Heart left ventricle (tissue), 16 donors: ENCODE data around the gene GPR4. TPM values are rescaled to one million over a fixed set of nuclear protein-coding genes. Genes with fewer than 3 reads are reported as not detected.
"Not testable (repeated sequence)": the region's sequence is repeated elsewhere in the genome, so short reads cannot be mapped to it uniquely, and the experiment has no call there.

Experiments
- ATAC-seq, 4 donors: fragments of 200-7000 bp; cut with Tn5 transposase; one replicate each; pipeline ENCODE4 v1.9.1; 2020 to 2022; ENCODE audit warnings: moderate library complexity in 4 of 4, mild to moderate bottlenecking in 3 of 4, moderate number of reproducible peaks in 1 of 4
- DNase-seq, 5 donors: peaks; one replicate each; pipeline ENCODE4 v3.0.0-alpha.2; 2020
- H3K27ac ChIP-seq, 12 donors: fragments of 200-600 bp; sonication (generic) in 4 of 12; one replicate each; pipeline versions ENCODE4 v1.5.0 to v1.8.0; 2016 to 2022; ENCODE audit warnings: mild to moderate bottlenecking in 2 of 12
- H3K27me3 ChIP-seq, 9 donors: fragments of 200-600 bp; sonication (generic) in 2 of 9; one replicate each; pipeline versions ENCODE4 v1.5.1 to v1.8.0; 2016 to 2022; ENCODE audit warnings: mild to moderate bottlenecking in 3 of 9
- H3K36me3 ChIP-seq, 9 donors: fragments of 200-600 bp; sonication (generic) in 2 of 9; one replicate each; pipeline versions ENCODE4 v1.5.0 to v1.8.0; 2018 to 2022; ENCODE audit warnings: mild to moderate bottlenecking in 2 of 9
- H3K4me1 ChIP-seq, 12 donors: fragments of 200-600 bp; sonication (generic) in 4 of 12; one replicate each; pipeline versions ENCODE4 v1.5.0 to v1.8.0; 2016 to 2022; ENCODE audit warnings: mild to moderate bottlenecking in 3 of 12
- H3K4me3 ChIP-seq, 12 donors: fragments of 200-600 bp; sonication (generic) in 4 of 12; one replicate each; pipeline versions ENCODE4 v1.5.0 to v1.8.0; 2017 to 2022; ENCODE audit warnings: mild to moderate bottlenecking in 9 of 12, moderate library complexity in 4 of 12
- H3K9me3 ChIP-seq, 12 donors: fragments of 200-600 bp; sonication (generic) in 4 of 12; one replicate each; pipeline versions ENCODE4 v1.5.0 to v1.8.0; 2016 to 2022; ENCODE audit warnings: mild to moderate bottlenecking in 1 of 12
- POLR2A ChIP-seq, 2 donors: fragments of 450-650 bp; IDR thresholded peaks; one replicate each; pipeline ENCODE4 v1.6.1; 2017; ENCODE audit warnings: antibody characterized with exemption in 2 of 2, mild to moderate bottlenecking in 2 of 2, moderate library complexity in 2 of 2
- WGBS, 4 donors: extraction: QIAGEN DNeasy Blood & Tissue Kit in 2 of 4; methylation state at CpG; one replicate each; pipeline versions ENCODE4 v1.1.5 to v1.1.7; 2013 to 2018; 5-methylcytosine and 5-hydroxymethylcytosine counted together
- intact Hi-C, 10 donors: fragments of 100-400 bp; cut with DNase I; formaldehyde crosslinking; loops; one replicate each; pipeline versions ENCODE4 v1.11.1 to v1.14.2; 2022
- polyA plus RNA-seq, 2 donors: library from polyadenylated mRNA; stranded (reverse); fragments of 200-250 nt; gene quantifications; one replicate each; pipeline ENCODE4 v1.2.3, GENCODE V29; 2013
- total RNA-seq, 9 donors: library from RNA; depleted of rRNA in 2 of 9; stranded (reverse); fragments of >200 nt in 2 of 9; fragmentation: NEBNext Ultra II Directional in 3 of 9; extraction: Animal tissue kit (Norgen Biotek cat#: 25700) in 3 of 9; gene quantifications; one replicate each; pipeline versions ENCODE4 v1.1.0 to v1.2.4, GENCODE V29; 2016 to 2023
- TF ChIP-seq, protein P1 (sequence below), 12 donors: fragments of 200-600 bp; sonication (generic) in 4 of 12; IDR thresholded peaks; one replicate each; pipeline versions ENCODE4 v1.5.0 to v1.8.0; 2018 to 2022; ENCODE audit warnings: antibody characterized with exemption in 12 of 12, mild to moderate bottlenecking in 5 of 12
- donor health status: ischemic (EF 13 %, LVEDD 7.1; RV severe dilation, severe dysfunction).
- donor health status: healthy with polysubstance abuse.
- donor health status: DM: no; HTN: yes; CAD: no.
- donor health status: DM: no; HTN: no; CAD: no.
- donor health status: ischemic (EF 25% LVEDD 6.9; RV normal size, moderate dysfunction).
- donor health status: ischemic (EF 25% LVEDD 5.7; RV mildly dilated, moderate dysfunction).
- donor health status: healthy.
- donor health status: DM: yes; HTN: yes; CAD: no.
- donor health status: ischemic (EF 35%, LVEDD 5.7; RV mildly dilated, moderate dysfunction).
- donor health status: nonischemic (EF 11% LVEDD 7.7; RV severe dilation, severe dysfunction).
- donor health status: DM: yes; HTN: yes; CAD: no.
- donor health status: PGD.
- donor health status: ischemic (EF 29% LVEDD 5.4; RV normal size, mild dysfunction).
- donor health status: nonischemic (EF 23%, LVEDD 6.1; RV moderate dilation, normal function).

GPR4 gene
- total and polyA plus RNA-seq, 11 donors = 2.7 to 36.0 (median 5.1) TPM

DNA sequence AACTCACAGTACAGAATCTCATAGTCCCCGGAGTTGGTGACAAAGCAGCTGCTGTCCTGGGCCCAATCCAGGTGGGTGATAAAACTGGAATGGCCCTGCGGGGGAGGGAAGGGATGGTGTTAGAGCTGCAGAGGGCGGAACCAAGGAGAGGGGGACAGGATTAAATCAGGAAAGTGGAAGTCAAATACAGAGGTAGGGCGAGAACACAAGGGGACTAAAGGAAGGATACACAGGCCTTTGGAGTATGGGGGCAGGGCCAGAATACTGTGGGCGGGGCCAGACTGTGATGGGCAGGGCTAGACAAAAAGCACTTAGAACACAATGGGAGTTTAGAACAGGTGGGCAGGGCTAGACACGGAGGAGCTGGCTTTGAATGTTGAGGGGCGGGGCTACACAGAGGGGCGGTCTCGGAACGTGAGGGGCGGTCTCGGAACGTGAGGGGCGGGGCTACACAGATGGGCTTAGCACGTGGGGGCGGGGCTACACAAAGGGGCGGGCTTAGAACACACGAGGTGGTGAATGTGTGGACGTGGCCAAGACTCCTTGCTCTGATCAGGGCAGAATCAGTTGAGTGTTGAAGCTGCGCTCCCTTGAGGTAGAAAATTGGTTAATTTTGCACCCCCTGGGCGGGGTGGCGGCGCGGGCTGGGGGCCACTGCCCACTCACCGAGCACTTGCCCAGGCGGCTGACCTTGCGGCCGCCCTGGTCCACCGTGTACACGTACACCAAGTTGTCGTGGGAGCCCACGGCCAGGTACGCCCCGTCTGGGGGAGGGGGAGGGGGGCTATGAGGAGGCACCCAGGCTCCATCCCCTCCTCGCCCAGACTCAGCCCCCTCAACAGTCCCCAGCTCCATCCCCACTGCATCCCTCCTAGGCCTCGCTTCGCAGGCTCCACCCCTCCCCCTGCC, 14.0 kb upstream of the GPR4 start:
- Histone ChIP-seq H3K27ac (peak overlapping the region in 9 of 12 donors; percentile 2 to 64 (median 26)), H3K4me3 (peak overlapping the region in 7 of 12 donors; percentile 17 to 33 (median 24)), H3K9me3 (no peaks in the 10 kb centered on the region), H3K36me3 (peaks cover 0 to 75% (median 64%) of the 10 kb centered on the region in 9 donors), H3K27me3 (no peaks in the 10 kb centered on the region), H3K4me1 (peaks cover 0 to 26% (median 4%) of the 10 kb centered on the region in 12 donors)
- DNase-seq (peak; percentile 79 to 88 (median 83)), ATAC-seq (peak; percentile 84 to 96 (median 96))
- TF ChIP-seq, protein P1, sequence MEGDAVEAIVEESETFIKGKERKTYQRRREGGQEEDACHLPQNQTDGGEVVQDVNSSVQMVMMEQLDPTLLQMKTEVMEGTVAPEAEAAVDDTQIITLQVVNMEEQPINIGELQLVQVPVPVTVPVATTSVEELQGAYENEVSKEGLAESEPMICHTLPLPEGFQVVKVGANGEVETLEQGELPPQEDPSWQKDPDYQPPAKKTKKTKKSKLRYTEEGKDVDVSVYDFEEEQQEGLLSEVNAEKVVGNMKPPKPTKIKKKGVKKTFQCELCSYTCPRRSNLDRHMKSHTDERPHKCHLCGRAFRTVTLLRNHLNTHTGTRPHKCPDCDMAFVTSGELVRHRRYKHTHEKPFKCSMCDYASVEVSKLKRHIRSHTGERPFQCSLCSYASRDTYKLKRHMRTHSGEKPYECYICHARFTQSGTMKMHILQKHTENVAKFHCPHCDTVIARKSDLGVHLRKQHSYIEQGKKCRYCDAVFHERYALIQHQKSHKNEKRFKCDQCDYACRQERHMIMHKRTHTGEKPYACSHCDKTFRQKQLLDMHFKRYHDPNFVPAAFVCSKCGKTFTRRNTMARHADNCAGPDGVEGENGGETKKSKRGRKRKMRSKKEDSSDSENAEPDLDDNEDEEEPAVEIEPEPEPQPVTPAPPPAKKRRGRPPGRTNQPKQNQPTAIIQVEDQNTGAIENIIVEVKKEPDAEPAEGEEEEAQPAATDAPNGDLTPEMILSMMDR (IDR thresholded peaks at IDR 0.05) = no peak
- no peak for TF ChIP-seq POLR2A (IDR thresholded peaks at IDR 0.05)
- WGBS, 4 donors = 42 to 57% (median 47%) methylated on average over 22 to 37 of the region's 37 CpGs
- intact Hi-C loops = loop anchor here in 1 of 10 donors (2.0 kb wide), 1 partner anchor 25 kb away; no protein-coding TSS in a partner anchor

DNA sequence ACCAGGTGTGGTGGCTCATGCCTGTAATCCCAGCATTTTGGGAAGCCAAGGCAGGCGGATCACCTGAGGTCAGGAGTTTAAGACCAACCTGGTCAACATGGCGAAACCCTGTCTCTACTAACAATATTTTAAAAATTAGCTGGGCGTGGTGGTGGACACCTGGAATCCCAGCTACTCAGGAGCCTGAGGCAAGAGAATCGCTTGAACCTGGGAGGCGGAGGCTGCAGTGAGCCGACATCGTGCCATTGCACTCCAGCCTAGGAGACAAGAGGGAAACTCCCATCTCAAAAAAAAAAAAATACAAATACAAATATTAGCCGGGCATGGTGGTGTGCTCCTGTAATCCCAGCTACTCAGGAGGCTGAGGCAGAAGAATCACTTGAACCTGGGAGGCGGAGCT, 13.0 kb upstream of the GPR4 start:
- peak overlapping the region in 3 of 12 donors; percentile 3 to 60 (median 58) for H3K27ac ChIP-seq
- 92 to 95% (median 94%) methylated on average over 9 of the region's 9 CpGs for WGBS, 4 donors
- peaks cover 0 to 26% (median 4%) of the 10 kb centered on the region in 12 donors for H3K4me1 ChIP-seq
- intact Hi-C loops = loop anchor here in 1 of 10 donors (2.0 kb wide), 1 partner anchor 26 kb away; no protein-coding TSS in a partner anchor
- peaks cover 0 to 74% (median 64%) of the 10 kb centered on the region in 9 donors for H3K36me3 ChIP-seq
- not testable (repeated sequence) for ATAC-seq, H3K27me3 ChIP-seq, DNase-seq, H3K9me3 ChIP-seq, H3K4me3 ChIP-seq

DNA sequence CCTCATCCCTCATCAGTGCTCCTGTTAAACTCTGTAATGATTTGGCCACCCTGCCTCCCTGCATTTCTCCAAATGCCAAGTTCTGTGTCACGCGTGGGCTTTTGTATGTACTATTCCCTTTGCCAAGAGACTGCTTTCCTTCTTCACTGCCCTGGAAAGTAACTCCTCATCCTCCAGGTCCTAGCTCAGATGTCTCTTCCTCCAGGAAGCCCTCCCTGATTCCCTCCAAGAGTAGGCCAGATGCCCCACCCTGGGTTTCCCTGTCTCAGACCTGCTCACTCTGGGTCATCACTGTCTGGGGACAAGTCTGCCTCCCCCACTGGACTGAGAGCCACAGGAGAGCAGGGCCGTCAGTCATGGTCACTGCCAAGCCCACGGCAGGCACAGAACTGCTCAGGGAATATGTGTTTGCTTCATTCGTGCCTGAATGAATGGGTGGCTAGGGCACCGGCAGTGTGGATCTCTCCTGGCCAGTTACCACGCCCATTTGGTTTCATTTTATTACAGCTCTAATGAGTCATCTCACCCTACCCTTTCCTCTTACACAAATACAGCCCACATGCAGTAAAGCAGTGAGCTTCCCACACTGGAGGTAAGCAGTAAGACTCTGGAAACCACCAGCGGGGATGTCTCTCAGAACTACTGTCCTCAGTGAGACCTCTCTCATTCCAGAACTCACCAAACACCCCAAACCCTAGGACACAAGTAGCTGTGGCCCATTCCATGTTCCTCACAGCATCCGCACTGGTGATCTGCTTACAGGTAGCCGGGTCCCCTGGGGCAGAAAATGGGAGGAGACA, 12.1 kb upstream of the GPR4 start:
- intact Hi-C loops = loop anchor here in 1 of 10 donors (2.0 kb wide), 1 partner anchor 27 kb away; no protein-coding TSS in a partner anchor

DNA sequence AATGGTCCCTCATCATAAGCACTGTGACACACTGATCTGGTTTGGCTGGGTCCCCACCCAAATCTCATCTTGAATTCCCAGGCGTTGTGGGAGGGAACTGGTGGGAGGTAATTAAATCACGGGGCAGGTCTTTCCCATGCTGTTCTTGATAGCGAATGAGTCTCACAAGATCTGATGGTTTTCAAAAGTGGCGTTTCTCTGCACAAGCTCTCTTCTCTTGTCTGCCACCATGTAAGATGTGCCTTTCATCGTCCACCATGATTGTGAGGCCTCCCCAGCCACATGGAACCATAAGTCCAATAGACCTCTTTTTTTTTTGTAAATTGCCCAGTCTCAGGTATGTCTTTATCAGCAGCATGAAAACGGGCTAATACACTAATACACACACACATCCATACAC, 6.9 kb upstream of the GPR4 start:
- H3K9me3 ChIP-seq = no peaks in the 10 kb centered on the region
- TF ChIP-seq POLR2A (IDR thresholded peaks at IDR 0.05) = no peak
- TF ChIP-seq, protein P1 (IDR thresholded peaks at IDR 0.05) = no peak
- no peaks in the 10 kb centered on the region for H3K27me3 ChIP-seq
- H3K4me1 ChIP-seq = peaks cover 0 to 14% (median 9%) of the 10 kb centered on the region in 12 donors
- DNase-seq (no peak), ATAC-seq (no peak)
- intact Hi-C loops = loop anchor here in 2 of 10 donors (5.0 kb wide), 1 partner anchor 33 kb away; no protein-coding TSS in a partner anchor
- 94 to 98% (median 96%) methylated on average over 6 of the region's 6 CpGs for WGBS, 4 donors
- peaks cover 0 to 50% (median 41%) of the 10 kb centered on the region in 9 donors for H3K36me3 ChIP-seq
- H3K4me3 ChIP-seq = no peak overlapping the region
- no peak overlapping the region for H3K27ac ChIP-seq

More for the DNA sequence above, 12.1 kb upstream of the GPR4 start:
- H3K4me1 ChIP-seq = peaks cover 0 to 26% (median 4%) of the 10 kb centered on the region in 12 donors
- TF ChIP-seq, protein P1 (IDR thresholded peaks at IDR 0.05) = no peak
- no peak for TF ChIP-seq POLR2A (IDR thresholded peaks at IDR 0.05)
- DNase-seq (no peak), ATAC-seq (peak in 3 of 4 donors; percentile 41 to 51 (median 44))
- peak overlapping the region in 6 of 12 donors; percentile 21 to 60 (median 50) for H3K27ac ChIP-seq
- H3K36me3 ChIP-seq = peaks cover 0 to 69% (median 61%) of the 10 kb centered on the region in 9 donors
- H3K27me3 ChIP-seq = no peaks in the 10 kb centered on the region
- H3K9me3 ChIP-seq = no peaks in the 10 kb centered on the region
- WGBS, 4 donors = 83 to 89% (median 86%) methylated on average over 8 to 10 of the region's 10 CpGs
- H3K4me3 ChIP-seq = no peak overlapping the region
